Left kidney (tissue), 2 donors: ENCODE data around the gene NCOA7. TPM values are rescaled to one million over a fixed set of nuclear protein-coding genes. Genes with fewer than 3 reads are reported as not detected.
"Not testable (repeated sequence)": the region's sequence is repeated elsewhere in the genome, so short reads cannot be mapped to it uniquely, and the experiment has no call there.

Experiments
- DNase-seq: peaks from one replicate; pipeline ENCODE4 v3.0.0-alpha.2; 2013
- polyA plus RNA-seq: library from polyadenylated mRNA; unstranded; fragments of 120-200 nt; gene quantifications from one replicate; pipeline ENCODE4 v1.2.1, GENCODE V29; 2013; ENCODE audit not compliant: insufficient read length

The NCOA7 gene
- polyA plus RNA-seq, 1 donor, result 59.3 TPM

GRCh38 chr6:125947615-125948014, 156.9 kb downstream of the NCOA7 start:
- DNase-seq, result no peak

GRCh38 chr6:125948455-125948854, 157.7 kb downstream of the NCOA7 start:
- no peak for DNase-seq

GRCh38 chr6:125949069-125949468, 158.3 kb downstream of the NCOA7 start:
- DNase-seq, result no peak

GRCh38 chr6:125950293-125950692, 159.5 kb downstream of the NCOA7 start:
- DNase-seq, result no peak

GRCh38 chr6:125950716-125951115, 160.0 kb downstream of the NCOA7 start:
- DNase-seq, result not testable (repeated sequence)

- no peak for DNase-seq
Observed at GRCh38 chr6:125951323-125951722, 160.6 kb downstream of the NCOA7 start.

- no peak for DNase-seq
Observed at GRCh38 chr6:125952764-125953501, 162.2 kb downstream of the NCOA7 start.

GRCh38 chr6:125953502-125953875, 162.7 kb downstream of the NCOA7 start:
- DNase-seq, result peak; percentile 11

GRCh38 chr6:125954735-125955339, 164.1 kb downstream of the NCOA7 start:
- DNase-seq, result no peak

GRCh38 chr6:125955973-125956372, 165.2 kb downstream of the NCOA7 start:
- DNase-seq, result no peak

- peak; percentile 98 for DNase-seq
Observed at GRCh38 chr6:125956506-125957390, 166.0 kb downstream of the NCOA7 start, which contains the start of gene HINT3. HINT3 (plus strand) TSS chr6:125956770; CDS start chr6:125956978, 208 bp downstream.

- no peak for DNase-seq
Observed at GRCh38 chr6:125957391-125957693, 166.6 kb downstream of the NCOA7 start.

GRCh38 chr6:125957845-125958244, 167.1 kb downstream of the NCOA7 start:
- peak; percentile 60 for DNase-seq

- DNase-seq, result no peak
Observed at GRCh38 chr6:125959041-125959440, 168.3 kb downstream of the NCOA7 start.

- DNase-seq, result no peak
Observed at GRCh38 chr6:125961117-125961516, 170.4 kb downstream of the NCOA7 start.

- no peak for DNase-seq
Observed at GRCh38 chr6:125962900-125963497, 172.2 kb downstream of the NCOA7 start.

- DNase-seq, result no peak
Observed at GRCh38 chr6:125963817-125964216, 173.1 kb downstream of the NCOA7 start.

- no peak for DNase-seq
Observed at GRCh38 chr6:125966569-125966968, 175.8 kb downstream of the NCOA7 start.

GRCh38 chr6:125968493-125968892, 177.7 kb downstream of the NCOA7 start:
- DNase-seq, result no peak

GRCh38 chr6:125970760-125971159, 180.0 kb downstream of the NCOA7 start:
- no peak for DNase-seq

GRCh38 chr6:125972478-125972877, 181.7 kb downstream of the NCOA7 start:
- not testable (repeated sequence) for DNase-seq

GRCh38 chr6:125974214-125974866, 183.6 kb downstream of the NCOA7 start:
- DNase-seq, result peak; percentile 33
